Measurements from ENCODE around the gene EGFR. TPM values are rescaled to one million over a fixed set of nuclear protein-coding genes. Genes with fewer than 3 reads are reported as not detected.

Gene EGFR
- total RNA-seq, 4 donors from 2014 or later: 45.5 to 61.1 (median 56.9) TPM

DNA sequence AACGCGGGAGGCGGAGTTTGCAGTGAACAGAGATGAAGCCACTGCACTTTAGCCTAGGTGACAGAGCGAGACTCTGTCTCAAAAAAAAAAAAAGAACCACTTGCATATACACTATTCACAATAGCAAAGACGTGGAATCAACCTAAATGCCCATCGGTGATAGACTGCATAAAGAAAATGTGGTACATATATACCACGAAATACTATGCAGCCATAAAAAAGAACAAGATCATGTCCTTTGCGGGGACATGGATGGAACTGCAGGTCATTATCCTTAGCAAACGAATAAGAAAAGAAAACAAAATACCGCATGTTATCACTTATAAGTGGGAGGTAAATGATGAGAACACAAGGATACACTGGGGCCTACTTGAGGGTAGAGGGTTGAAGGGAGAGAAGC is 39.5 kb downstream of the EGFR start:
- H3K27ac ChIP-seq: no peak overlapping the region
- H3K9me3 ChIP-seq: no peaks in the 10 kb centered on the region
- no peaks in the 10 kb centered on the region for H3K36me3 ChIP-seq
- H3K4me1 ChIP-seq: no peaks in the 10 kb centered on the region
- DNase-seq: no peak
- H3K4me3 ChIP-seq: no peak overlapping the region
- no peaks in the 10 kb centered on the region for H3K27me3 ChIP-seq
- no peak for TF ChIP-seq POLR2A (IDR thresholded peaks at IDR 0.05)
- TF ChIP-seq, protein P1, sequence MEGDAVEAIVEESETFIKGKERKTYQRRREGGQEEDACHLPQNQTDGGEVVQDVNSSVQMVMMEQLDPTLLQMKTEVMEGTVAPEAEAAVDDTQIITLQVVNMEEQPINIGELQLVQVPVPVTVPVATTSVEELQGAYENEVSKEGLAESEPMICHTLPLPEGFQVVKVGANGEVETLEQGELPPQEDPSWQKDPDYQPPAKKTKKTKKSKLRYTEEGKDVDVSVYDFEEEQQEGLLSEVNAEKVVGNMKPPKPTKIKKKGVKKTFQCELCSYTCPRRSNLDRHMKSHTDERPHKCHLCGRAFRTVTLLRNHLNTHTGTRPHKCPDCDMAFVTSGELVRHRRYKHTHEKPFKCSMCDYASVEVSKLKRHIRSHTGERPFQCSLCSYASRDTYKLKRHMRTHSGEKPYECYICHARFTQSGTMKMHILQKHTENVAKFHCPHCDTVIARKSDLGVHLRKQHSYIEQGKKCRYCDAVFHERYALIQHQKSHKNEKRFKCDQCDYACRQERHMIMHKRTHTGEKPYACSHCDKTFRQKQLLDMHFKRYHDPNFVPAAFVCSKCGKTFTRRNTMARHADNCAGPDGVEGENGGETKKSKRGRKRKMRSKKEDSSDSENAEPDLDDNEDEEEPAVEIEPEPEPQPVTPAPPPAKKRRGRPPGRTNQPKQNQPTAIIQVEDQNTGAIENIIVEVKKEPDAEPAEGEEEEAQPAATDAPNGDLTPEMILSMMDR (IDR thresholded peaks at IDR 0.05): no peak

DNA sequence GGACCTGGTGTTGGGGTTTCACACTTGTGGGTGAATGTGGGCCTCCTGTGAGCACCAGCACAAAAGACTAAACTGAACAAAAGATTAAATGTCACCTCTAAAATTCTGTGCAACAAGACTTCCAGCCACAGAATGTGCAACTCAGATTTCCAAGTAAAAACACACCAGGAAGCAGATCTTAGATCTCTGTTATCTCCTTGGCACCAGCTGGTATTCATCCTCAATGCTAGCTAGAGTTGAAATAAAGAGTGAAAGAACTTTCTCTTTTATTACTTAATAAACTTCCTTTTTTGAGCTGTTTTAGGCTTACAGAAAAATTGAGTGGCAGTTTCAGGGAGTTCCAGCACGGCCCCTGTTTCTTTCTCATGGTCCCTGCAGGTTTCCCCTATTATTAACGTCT is 40.2 kb downstream of the EGFR start:
- no peaks in the 10 kb centered on the region for H3K36me3 ChIP-seq
- no peaks in the 10 kb centered on the region for H3K27me3 ChIP-seq
- H3K27ac ChIP-seq: no peak overlapping the region
- no peaks in the 10 kb centered on the region for H3K4me1 ChIP-seq
- no peak for DNase-seq
- H3K9me3 ChIP-seq: no peaks in the 10 kb centered on the region
- TF ChIP-seq, protein P1 (IDR thresholded peaks at IDR 0.05): no peak
- TF ChIP-seq POLR2A (IDR thresholded peaks at IDR 0.05): no peak
- H3K4me3 ChIP-seq: no peak overlapping the region

GRCh38 chr7:55060085-55060484 is 41.3 kb downstream of the EGFR start:
- Histone ChIP-seq H3K9me3 (no peaks in the 10 kb centered on the region), H3K4me3 (no peak overlapping the region), H3K4me1 (peaks cover 0 to 9% (median 0%) of the 10 kb centered on the region in 4 donors), H3K27ac (no peak overlapping the region), H3K27me3 (no peaks in the 10 kb centered on the region), H3K36me3 (no peaks in the 10 kb centered on the region)
- TF ChIP-seq, protein P1 (IDR thresholded peaks at IDR 0.05): no peak
- no peak for TF ChIP-seq POLR2A (IDR thresholded peaks at IDR 0.05)
- DNase-seq: no peak

DNA sequence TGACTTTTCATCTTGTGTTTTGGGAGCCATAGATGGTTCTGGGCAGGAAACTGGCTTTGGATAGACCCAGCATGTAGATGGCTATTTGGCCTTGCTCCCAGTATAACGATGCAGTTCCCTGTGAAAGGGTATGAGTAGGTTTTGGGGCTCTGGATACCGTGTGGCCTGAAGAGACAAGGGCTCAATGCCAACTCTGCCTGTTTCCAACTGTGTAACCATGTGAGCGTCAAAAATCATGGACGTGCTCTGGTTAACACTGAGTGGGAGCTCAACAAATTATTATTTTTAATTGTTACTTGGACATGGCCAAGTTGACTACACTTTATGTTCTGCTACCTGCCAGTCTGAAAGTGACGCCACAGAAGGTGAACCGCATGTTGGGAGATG is 41.8 kb downstream of the EGFR start:
- Histone ChIP-seq H3K4me1 (peaks cover 0 to 15% (median 0%) of the 10 kb centered on the region in 4 donors), H3K27me3 (no peaks in the 10 kb centered on the region), H3K9me3 (no peaks in the 10 kb centered on the region), H3K4me3 (no peak overlapping the region), H3K36me3 (no peaks in the 10 kb centered on the region), H3K27ac (no peak overlapping the region)
- TF ChIP-seq, protein P1 (IDR thresholded peaks at IDR 0.05): no peak
- TF ChIP-seq POLR2A (IDR thresholded peaks at IDR 0.05): no peak
- no peak for DNase-seq

DNA sequence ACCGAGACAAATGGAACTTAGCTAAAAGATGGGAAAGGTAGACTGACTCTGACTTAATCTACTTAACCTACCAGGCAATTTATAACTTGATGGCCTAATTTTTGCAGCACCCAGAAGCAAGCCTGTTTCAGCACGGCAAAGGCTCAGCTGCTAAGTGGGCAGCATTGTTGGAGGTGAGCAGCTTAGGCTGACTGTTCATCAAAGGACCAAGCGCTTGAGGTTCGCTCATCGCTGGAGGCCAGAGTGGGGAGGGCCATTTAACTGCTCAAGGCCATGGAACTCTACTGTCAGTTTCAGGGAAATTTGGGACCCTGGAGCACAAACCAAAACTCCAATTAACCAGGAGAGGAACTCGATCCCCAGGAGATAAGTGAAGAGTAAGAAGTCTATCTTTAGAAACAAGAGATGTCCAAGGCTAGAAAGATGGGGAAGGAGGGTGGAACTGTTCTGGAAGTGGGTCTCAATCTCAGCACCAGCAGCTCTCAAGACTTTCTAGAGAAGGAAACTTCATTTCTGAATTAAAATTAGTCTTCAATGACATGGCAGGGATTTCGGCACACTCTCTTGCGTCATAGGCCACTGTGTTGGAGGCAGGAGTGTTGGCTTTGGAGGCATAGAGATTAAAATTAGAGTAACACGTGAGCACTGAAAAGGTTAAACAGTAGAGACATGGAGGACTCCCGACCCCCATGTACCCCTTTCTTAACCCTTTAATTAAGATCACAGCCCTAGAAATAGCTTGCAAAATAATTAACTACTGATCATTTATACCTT is 43.1 kb downstream of the EGFR start:
- DNase-seq: no peak
- Histone ChIP-seq H3K27me3 (no peaks in the 10 kb centered on the region), H3K4me3 (no peak overlapping the region), H3K36me3 (no peaks in the 10 kb centered on the region), H3K27ac (no peak overlapping the region), H3K4me1 (peaks cover 0 to 28% (median 0%) of the 10 kb centered on the region in 4 donors), H3K9me3 (no peaks in the 10 kb centered on the region)
- no peak for TF ChIP-seq POLR2A (IDR thresholded peaks at IDR 0.05)
- TF ChIP-seq, protein P1 (IDR thresholded peaks at IDR 0.05): no peak
